Measurements from ENCODE around the gene DISC1.
"Not testable (repeated sequence)": the region's sequence is repeated elsewhere in the genome, so short reads cannot be mapped to it uniquely, and the experiment has no call there.

DNA sequence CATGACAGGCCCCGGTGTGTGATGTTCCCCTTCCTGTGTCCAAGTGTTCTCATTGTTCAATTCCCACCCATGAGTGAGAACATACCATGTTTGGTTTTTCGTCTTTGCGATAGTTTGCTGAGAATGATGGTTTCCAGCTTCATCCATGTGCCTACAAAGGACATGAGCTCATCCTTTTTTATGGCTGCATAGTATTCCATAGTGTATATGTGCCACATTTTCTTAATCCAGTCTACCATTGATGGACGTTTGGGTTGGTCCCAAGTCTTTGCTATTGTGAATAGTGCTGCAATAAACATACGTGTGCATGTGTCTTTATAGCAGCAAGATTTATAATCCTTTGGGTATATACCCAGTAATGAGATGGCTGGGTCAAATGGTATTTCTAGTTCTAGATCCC is 343.2 kb downstream of the DISC1 start:
- not testable (repeated sequence) for TF ChIP-seq EZH2phosphoT487 (IDR thresholded peaks at IDR 0.05; ENCODE audit: borderline replicate concordance, low read depth); SIN3A (IDR thresholded peaks at IDR 0.05; ENCODE audit: borderline replicate concordance, low read depth, low read length); CTCF (IDR thresholded peaks at IDR 0.05); RAD21 (IDR thresholded peaks at IDR 0.05; ENCODE audit: low read length); TAF1 (IDR thresholded peaks at IDR 0.05; ENCODE audit: borderline replicate concordance, low read depth, low read length)

All from SK-N-SH (cell line).